ENCODE measurements around the gene SORBS2. TPM values are rescaled to one million over a fixed set of nuclear protein-coding genes. Genes with fewer than 3 reads are reported as not detected.

SORBS2 gene
- total and polyA plus RNA-seq, 2 of the 4 experiments (the other 2 are of a cell fraction) = 0.18 TPM; not detected in 1

DNA sequence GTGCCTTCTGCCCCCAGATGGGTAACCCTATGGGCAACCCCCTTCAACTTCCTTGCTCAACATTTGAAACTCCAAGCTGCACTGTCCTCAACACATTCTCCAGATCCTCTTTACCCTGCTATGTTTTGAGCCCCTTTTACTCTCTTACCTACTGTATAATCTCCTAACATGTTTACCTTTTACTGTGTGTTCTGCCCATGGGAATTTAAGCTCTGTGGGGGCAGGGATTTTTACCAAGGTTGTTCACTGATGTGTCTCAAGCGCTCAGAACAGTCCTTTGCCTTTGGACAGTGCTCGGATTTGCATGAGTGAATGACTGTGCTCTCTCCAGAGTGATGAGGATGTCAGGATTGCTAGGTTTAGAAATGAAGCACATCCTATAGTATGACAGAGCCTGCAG is 53.2 kb downstream of the SORBS2 start:
- H2AK9ac ChIP-seq (replicated peaks; ENCODE audit: low read depth, low read length, poor library complexity) = no peak overlapping the region
- no peak overlapping the region for H2BK20ac ChIP-seq (ENCODE audit: low read depth, low read length)
- peaks cover 33% of the 10 kb centered on the region for H3K27me3 ChIP-seq (ENCODE audit: control insufficient read depth, insufficient read depth, low read length)
- WGBS, 2 experiments (ENCODE audit: extremely low coverage in 2 of 2, insufficient read length in 1 of 2) = no CpG with 5 or more reads among the region's 2 CpGs
- no peak overlapping the region for H3K56ac ChIP-seq (ENCODE audit: extremely low read depth, insufficient read depth, low read length)
- H3K79me1 ChIP-seq (ENCODE audit: low read depth in 1 of 2, low read length in 2 of 2) = no peaks in the 10 kb centered on the region
- H4K8ac ChIP-seq (ENCODE audit: low read depth in 2 of 2, low read length in 2 of 2) = no peak overlapping the region
- no peak for TF ChIP-seq MAZ (IDR thresholded peaks at IDR 0.05; ENCODE audit: borderline replicate concordance, low read depth, low read length)
- TF ChIP-seq NFE2L2 (IDR thresholded peaks at IDR 0.05; ENCODE audit: low read depth, low read length) = no peak
- TF ChIP-seq CHD1 (IDR thresholded peaks at IDR 0.05; ENCODE audit: low read depth, low read length) = no peak
- TF ChIP-seq MXI1 (IDR thresholded peaks at IDR 0.05; ENCODE audit: borderline replicate concordance, low read depth, low read length) = no peak
- TF ChIP-seq, protein P1, sequence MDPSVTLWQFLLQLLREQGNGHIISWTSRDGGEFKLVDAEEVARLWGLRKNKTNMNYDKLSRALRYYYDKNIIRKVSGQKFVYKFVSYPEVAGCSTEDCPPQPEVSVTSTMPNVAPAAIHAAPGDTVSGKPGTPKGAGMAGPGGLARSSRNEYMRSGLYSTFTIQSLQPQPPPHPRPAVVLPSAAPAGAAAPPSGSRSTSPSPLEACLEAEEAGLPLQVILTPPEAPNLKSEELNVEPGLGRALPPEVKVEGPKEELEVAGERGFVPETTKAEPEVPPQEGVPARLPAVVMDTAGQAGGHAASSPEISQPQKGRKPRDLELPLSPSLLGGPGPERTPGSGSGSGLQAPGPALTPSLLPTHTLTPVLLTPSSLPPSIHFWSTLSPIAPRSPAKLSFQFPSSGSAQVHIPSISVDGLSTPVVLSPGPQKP (IDR thresholded peaks at IDR 0.05; ENCODE audit: borderline replicate concordance, low read depth, low read length) = no peak
- no peak for TF ChIP-seq MAFK (IDR thresholded peaks at IDR 0.05; ENCODE audit: low read depth, low read length)
- TF ChIP-seq, protein P2, sequence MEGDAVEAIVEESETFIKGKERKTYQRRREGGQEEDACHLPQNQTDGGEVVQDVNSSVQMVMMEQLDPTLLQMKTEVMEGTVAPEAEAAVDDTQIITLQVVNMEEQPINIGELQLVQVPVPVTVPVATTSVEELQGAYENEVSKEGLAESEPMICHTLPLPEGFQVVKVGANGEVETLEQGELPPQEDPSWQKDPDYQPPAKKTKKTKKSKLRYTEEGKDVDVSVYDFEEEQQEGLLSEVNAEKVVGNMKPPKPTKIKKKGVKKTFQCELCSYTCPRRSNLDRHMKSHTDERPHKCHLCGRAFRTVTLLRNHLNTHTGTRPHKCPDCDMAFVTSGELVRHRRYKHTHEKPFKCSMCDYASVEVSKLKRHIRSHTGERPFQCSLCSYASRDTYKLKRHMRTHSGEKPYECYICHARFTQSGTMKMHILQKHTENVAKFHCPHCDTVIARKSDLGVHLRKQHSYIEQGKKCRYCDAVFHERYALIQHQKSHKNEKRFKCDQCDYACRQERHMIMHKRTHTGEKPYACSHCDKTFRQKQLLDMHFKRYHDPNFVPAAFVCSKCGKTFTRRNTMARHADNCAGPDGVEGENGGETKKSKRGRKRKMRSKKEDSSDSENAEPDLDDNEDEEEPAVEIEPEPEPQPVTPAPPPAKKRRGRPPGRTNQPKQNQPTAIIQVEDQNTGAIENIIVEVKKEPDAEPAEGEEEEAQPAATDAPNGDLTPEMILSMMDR (conservative IDR thresholded peaks at IDR 0.05; ENCODE audit: low read depth, low read length) = no peak
- TF ChIP-seq RCOR1 (IDR thresholded peaks at IDR 0.05; ENCODE audit: insufficient replicate concordance, low read length) = no peak
- TF ChIP-seq, protein P3, sequence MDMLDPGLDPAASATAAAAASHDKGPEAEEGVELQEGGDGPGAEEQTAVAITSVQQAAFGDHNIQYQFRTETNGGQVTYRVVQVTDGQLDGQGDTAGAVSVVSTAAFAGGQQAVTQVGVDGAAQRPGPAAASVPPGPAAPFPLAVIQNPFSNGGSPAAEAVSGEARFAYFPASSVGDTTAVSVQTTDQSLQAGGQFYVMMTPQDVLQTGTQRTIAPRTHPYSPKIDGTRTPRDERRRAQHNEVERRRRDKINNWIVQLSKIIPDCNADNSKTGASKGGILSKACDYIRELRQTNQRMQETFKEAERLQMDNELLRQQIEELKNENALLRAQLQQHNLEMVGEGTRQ (IDR thresholded peaks at IDR 0.05; ENCODE audit: low read depth, low read length) = no peak
- TF ChIP-seq SMC3 (IDR thresholded peaks at IDR 0.05; ENCODE audit: low read depth, low read length) = no peak
- TF ChIP-seq BHLHE40 (IDR thresholded peaks at IDR 0.05; ENCODE audit: low read depth, low read length) = no peak
- TF ChIP-seq RAD21 (IDR thresholded peaks at IDR 0.05; ENCODE audit: low read length) = no peak
- no peak overlapping the region for H3K4me2 ChIP-seq (ENCODE audit: low read depth, low read length)
- dilution Hi-C loops (cut with HindIII; ENCODE audit: low sequenced_read_pairs, unreplicated experiment) (no loop called here), in situ Hi-C loops (cut with MboI; ENCODE audit: low sequenced_read_pairs) (no loop called here), intact Hi-C loops (cut with micrococcal nuclease) (no loop called here)
- H3K27ac ChIP-seq (ENCODE audit: insufficient read depth, low read length) = no peak overlapping the region
- no peak for ATAC-seq (ENCODE audit: low read depth)
- no peak overlapping the region for H4K91ac ChIP-seq (ENCODE audit: insufficient read depth, low read depth, low read length)
- DNase-seq = no peak
- H3K4ac ChIP-seq (ENCODE audit: low read depth, low read length) = no peak overlapping the region
- no peak overlapping the region for H2BK120ac ChIP-seq (ENCODE audit: low read depth, low read length)
- no peak overlapping the region for H4K5ac ChIP-seq (ENCODE audit: low read depth, low read length)
- no peaks in the 10 kb centered on the region for H3K36me3 ChIP-seq (ENCODE audit: control insufficient read depth, insufficient read depth, low read length)
- no peak overlapping the region for H3K4me3 ChIP-seq (ENCODE audit: insufficient read depth, low read depth, low read length)
- H3K14ac ChIP-seq (replicated peaks; ENCODE audit: low read depth, low read length) = no peak overlapping the region
- no peak overlapping the region for H2BK15ac ChIP-seq (ENCODE audit: low read depth, low read length)
- H2BK5ac ChIP-seq (ENCODE audit: low read depth, low read length, poor library complexity, severe bottlenecking) = no peak overlapping the region
- no peak overlapping the region for H3K18ac ChIP-seq (ENCODE audit: low read depth, low read length)
- no peak overlapping the region for H2AFZ ChIP-seq (replicated peaks; ENCODE audit: low read length, poor library complexity)
- no peaks in the 10 kb centered on the region for H3K9me3 ChIP-seq (ENCODE audit: control insufficient read depth, insufficient read depth, low read length)
- H3K4me1 ChIP-seq (ENCODE audit: control insufficient read depth, insufficient read depth, low read length) = no peaks in the 10 kb centered on the region
- BruUV-seq (replicated peaks) = no TSS peak
- ChIA-PET POLR2A (ENCODE audit: unreplicated experiment) (no interaction called here), CTCF (no interaction called here)
- no peak overlapping the region for H2AK5ac ChIP-seq (ENCODE audit: low read depth, low read length)
- H4K20me1 ChIP-seq (ENCODE audit: insufficient read depth, low read length) = no peaks in the 10 kb centered on the region
- no peak overlapping the region for H3K9ac ChIP-seq (ENCODE audit: low read depth, low read length)
- H3K23ac ChIP-seq (ENCODE audit: low read depth, low read length) = no peak overlapping the region
- no peaks in the 10 kb centered on the region; the same call in 1 of the 2 replicates for H3K9me1 ChIP-seq (ENCODE audit: insufficient read depth, low read length)

Data from IMR-90 (cell line).